Neural cell (in vitro differentiated cells): ENCODE results near the gene CARD6.

ENCODE experiments used
- CTCF ChIP-seq: fragments of 450-650 bp; IDR thresholded peaks from 2 replicates; pipeline ENCODE4 v1.5.1; 2014; ENCODE audit warnings: antibody characterized with exemption, mild to moderate bottlenecking, moderate library complexity; ENCODE audit not compliant: poor library complexity, severe bottlenecking
- EP300 ChIP-seq: fragments of 450-650 bp; conservative IDR thresholded peaks from 2 replicates; pipeline ENCODE4 v1.6.1; 2014; ENCODE audit warnings: antibody characterized with exemption, mild to moderate bottlenecking, moderate library complexity; ENCODE audit not compliant: poor library complexity, severe bottlenecking
- POLR2AphosphoS5 ChIP-seq: IDR thresholded peaks from 2 replicates; pipeline ENCODE4 v1.6.1; 2012
- REST ChIP-seq: IDR thresholded peaks from 2 replicates; pipeline ENCODE4 v1.6.1; 2012; ENCODE audit warnings: borderline replicate concordance

GRCh38 chr5:40791715-40792139 is 49.4 kb upstream of the CARD6 start:
- TF ChIP-seq POLR2AphosphoS5 (no peak), CTCF (no peak), REST (no peak), EP300 (no peak)
